Stimulated activated naive CD4-positive, alpha-beta T cell treated with Interleukin-2 at 50 U/mL for 16 hours (primary cell): ENCODE data around the gene ZBTB33.

ENCODE experiments used
- DNase-seq: peaks from one replicate; lab custom pipeline; 2025; lab: John Stamatoyannopoulos, UW

Gene ZBTB33

GRCh38 chrX:120250522-120251271 is at the start of gene ZBTB33:
Gene ZBTB33 (plus strand): TSS chrX:120250812. CDS start chrX:120253416, 2,604 bp downstream.
- peak; percentile 84 for DNase-seq

GRCh38 chrX:120200851-120201250 is 49.8 kb upstream of the ZBTB33 start:
- DNase-seq: no peak

- DNase-seq: no peak
Measured at GRCh38 chrX:120205816-120206753, 44.5 kb upstream of the ZBTB33 start.

- no peak for DNase-seq
Measured at GRCh38 chrX:120207009-120207605, 43.5 kb upstream of the ZBTB33 start.

- DNase-seq: peak; percentile 33
Measured at GRCh38 chrX:120213438-120214265, 37.0 kb upstream of the ZBTB33 start.

- no peak for DNase-seq
Measured at GRCh38 chrX:120223374-120223773, 27.2 kb upstream of the ZBTB33 start.

- DNase-seq: no peak
Measured at GRCh38 chrX:120224388-120224787, 26.2 kb upstream of the ZBTB33 start.

GRCh38 chrX:120228187-120228908 is 22.3 kb upstream of the ZBTB33 start:
- DNase-seq: no peak

- no peak for DNase-seq
Measured at GRCh38 chrX:120235284-120235683, 15.3 kb upstream of the ZBTB33 start.

- DNase-seq: no peak
Measured at GRCh38 chrX:120236687-120237479, 13.7 kb upstream of the ZBTB33 start.

- DNase-seq: no peak
Measured at GRCh38 chrX:120238933-120239332, 11.7 kb upstream of the ZBTB33 start.

GRCh38 chrX:120242813-120243212 is 7.8 kb upstream of the ZBTB33 start:
- no peak for DNase-seq

GRCh38 chrX:120244395-120244734 is 6.2 kb upstream of the ZBTB33 start:
- DNase-seq: no peak

GRCh38 chrX:120244735-120245498 is 5.7 kb upstream of the ZBTB33 start:
- DNase-seq: peak; percentile 51

- DNase-seq: peak; percentile 13
Measured at GRCh38 chrX:120251471-120252011, 929 bp downstream of the ZBTB33 start.

- DNase-seq: no peak
Measured at GRCh38 chrX:120253784-120254183, 3.2 kb downstream of the ZBTB33 start.

GRCh38 chrX:120260369-120260768 is 9.8 kb downstream of the ZBTB33 start:
- DNase-seq: no peak

GRCh38 chrX:120262859-120263708 is 12.5 kb downstream of the ZBTB33 start:
- no peak for DNase-seq
